Cardiac muscle cell (in vitro differentiated cells and primary cell): ENCODE data around the gene AMMECR1L. TPM values are rescaled to one million over a fixed set of nuclear protein-coding genes. Genes with fewer than 3 reads are reported as not detected.
"Not testable (repeated sequence)": the region's sequence is repeated elsewhere in the genome, so short reads cannot be mapped to it uniquely, and the experiment has no call there.

Experiments
- DNase-seq, 2 donors: peaks; one replicate each; pipeline versions ENCODE4 v3.0.0 to v3.0.0-alpha.2; 2010 to 2017; ENCODE audit warnings: low read depth in 1 of 2, low spot score in 1 of 2
- H3K27ac ChIP-seq: fragments of 200-600 bp; sonication (generic); 2 replicates; pipeline ENCODE4 v1.5.1; 2016
- H3K27me3 ChIP-seq: fragments of 200-600 bp; sonication (generic); 2 replicates; pipeline ENCODE4 v1.6.0; 2016; ENCODE audit warnings: control low read depth
- H3K36me3 ChIP-seq: fragments of 200-600 bp; sonication (generic); 2 replicates; pipeline ENCODE4 v1.5.1; 2016; ENCODE audit warnings: control low read depth
- H3K4me1 ChIP-seq: fragments of 200-600 bp; sonication (generic); 2 replicates; pipeline ENCODE4 v1.8.1; 2017; ENCODE audit warnings: low read depth, mild to moderate bottlenecking, mixed run types
- H3K4me3 ChIP-seq: fragments of 200-600 bp; sonication (generic); 2 replicates; pipeline ENCODE4 v1.5.1; 2016; ENCODE audit warnings: mild to moderate bottlenecking
- H3K9me3 ChIP-seq: fragments of 200-600 bp; sonication (generic); 2 replicates; pipeline ENCODE4 v1.5.1; 2017; ENCODE audit warnings: low read depth, mild to moderate bottlenecking, control low read depth
- polyA plus RNA-seq: library from polyadenylated mRNA; unstranded; fragments of >200 nt; fragmentation: Nextera tagmentation; extraction: Ambion mirVana; gene quantifications from 2 replicates; pipeline ENCODE4 v1.2.1, GENCODE V29; 2016
- total RNA-seq: library from RNA; depleted of rRNA; stranded (reverse); fragments of >200 nt; gene quantifications from 2 replicates; pipeline ENCODE4 v1.2.3, GENCODE V29; 2016
- TF ChIP-seq, protein P1 (sequence below): IDR thresholded peaks from 2 replicates; pipeline ENCODE4 v1.5.1; 2012; ENCODE audit warnings: low read depth, mild to moderate bottlenecking, low read length

The AMMECR1L gene
- total and polyA plus RNA-seq, 2 experiments from 2014 or later, result 6.6 to 10.3 TPM

DNA sequence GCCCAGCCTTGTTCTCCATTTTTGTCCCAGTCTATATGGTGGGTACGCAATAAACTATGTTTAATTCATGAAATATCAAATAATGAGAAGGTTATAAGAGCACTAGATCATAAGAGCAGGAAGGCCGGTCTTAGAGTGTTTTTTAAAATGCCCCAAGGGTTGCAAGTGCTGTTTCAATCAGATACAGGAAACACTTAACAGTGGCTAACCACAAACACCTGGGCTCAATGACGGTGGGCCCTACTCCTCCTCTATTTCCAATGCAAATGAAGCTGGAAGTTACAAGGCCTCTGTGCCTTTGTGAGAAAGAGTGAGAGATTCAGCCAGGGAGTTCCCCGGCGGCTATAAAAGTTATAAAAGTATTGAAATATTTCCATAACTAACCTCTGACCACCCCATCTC lies 55.9 kb downstream of the AMMECR1L start:
- no peaks in the 10 kb centered on the region for H3K36me3 ChIP-seq
- no peak overlapping the region for H3K27ac ChIP-seq
- TF ChIP-seq, protein P1, sequence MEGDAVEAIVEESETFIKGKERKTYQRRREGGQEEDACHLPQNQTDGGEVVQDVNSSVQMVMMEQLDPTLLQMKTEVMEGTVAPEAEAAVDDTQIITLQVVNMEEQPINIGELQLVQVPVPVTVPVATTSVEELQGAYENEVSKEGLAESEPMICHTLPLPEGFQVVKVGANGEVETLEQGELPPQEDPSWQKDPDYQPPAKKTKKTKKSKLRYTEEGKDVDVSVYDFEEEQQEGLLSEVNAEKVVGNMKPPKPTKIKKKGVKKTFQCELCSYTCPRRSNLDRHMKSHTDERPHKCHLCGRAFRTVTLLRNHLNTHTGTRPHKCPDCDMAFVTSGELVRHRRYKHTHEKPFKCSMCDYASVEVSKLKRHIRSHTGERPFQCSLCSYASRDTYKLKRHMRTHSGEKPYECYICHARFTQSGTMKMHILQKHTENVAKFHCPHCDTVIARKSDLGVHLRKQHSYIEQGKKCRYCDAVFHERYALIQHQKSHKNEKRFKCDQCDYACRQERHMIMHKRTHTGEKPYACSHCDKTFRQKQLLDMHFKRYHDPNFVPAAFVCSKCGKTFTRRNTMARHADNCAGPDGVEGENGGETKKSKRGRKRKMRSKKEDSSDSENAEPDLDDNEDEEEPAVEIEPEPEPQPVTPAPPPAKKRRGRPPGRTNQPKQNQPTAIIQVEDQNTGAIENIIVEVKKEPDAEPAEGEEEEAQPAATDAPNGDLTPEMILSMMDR, result no peak
- no peak for DNase-seq
- H3K4me3 ChIP-seq, result no peak overlapping the region
- no peaks in the 10 kb centered on the region for H3K27me3 ChIP-seq
- H3K4me1 ChIP-seq, result no peaks in the 10 kb centered on the region
- H3K9me3 ChIP-seq, result no peaks in the 10 kb centered on the region

DNA sequence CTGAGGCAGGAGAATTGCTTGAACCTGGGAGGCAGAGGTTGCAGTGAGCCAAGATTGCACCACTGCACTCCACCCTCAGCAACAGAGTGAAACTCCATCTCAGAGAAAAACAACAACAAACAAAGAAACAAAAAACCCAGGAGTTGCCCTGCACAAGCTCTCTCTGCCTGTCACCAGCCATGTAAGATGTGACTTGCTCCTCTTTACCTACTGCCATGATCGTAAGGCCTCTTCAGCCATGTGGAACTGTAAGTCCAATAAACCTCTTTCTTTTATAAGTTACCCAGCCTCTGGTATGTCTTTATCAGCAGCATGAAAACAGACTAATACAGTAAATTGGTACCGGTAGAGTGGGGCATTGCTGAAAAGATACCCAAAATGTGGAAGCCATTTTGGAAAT lies 59.0 kb downstream of the AMMECR1L start:
- not testable (repeated sequence) for H3K4me1 ChIP-seq, H3K4me3 ChIP-seq, DNase-seq, H3K27me3 ChIP-seq, H3K36me3 ChIP-seq, H3K9me3 ChIP-seq, H3K27ac ChIP-seq

DNA sequence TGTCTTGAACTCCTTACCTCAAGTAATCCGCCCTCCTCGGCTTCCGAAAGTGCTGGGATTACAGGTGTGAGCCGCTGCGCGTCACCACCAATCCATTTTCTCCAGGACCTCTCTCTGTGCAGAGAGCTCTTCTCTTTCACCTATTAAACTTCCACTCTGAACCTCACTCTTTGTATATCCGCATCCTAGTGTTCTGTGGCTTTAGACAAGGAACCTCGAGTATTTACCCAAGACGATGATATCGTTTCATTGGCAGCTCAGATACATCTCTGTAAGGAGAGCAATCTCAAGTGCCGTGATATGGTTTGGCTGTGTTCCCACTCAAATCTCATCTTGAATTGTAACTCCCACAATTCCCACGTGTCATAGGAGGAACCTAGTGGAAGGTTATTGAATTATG lies 59.7 kb downstream of the AMMECR1L start:
- Histone ChIP-seq H3K36me3 (no peaks in the 10 kb centered on the region), H3K9me3 (no peaks in the 10 kb centered on the region), H3K4me1 (no peaks in the 10 kb centered on the region), H3K27me3 (no peaks in the 10 kb centered on the region), H3K27ac (no peak overlapping the region), H3K4me3 (no peak overlapping the region)
- DNase-seq, result no peak
- TF ChIP-seq, protein P1, result no peak

DNA sequence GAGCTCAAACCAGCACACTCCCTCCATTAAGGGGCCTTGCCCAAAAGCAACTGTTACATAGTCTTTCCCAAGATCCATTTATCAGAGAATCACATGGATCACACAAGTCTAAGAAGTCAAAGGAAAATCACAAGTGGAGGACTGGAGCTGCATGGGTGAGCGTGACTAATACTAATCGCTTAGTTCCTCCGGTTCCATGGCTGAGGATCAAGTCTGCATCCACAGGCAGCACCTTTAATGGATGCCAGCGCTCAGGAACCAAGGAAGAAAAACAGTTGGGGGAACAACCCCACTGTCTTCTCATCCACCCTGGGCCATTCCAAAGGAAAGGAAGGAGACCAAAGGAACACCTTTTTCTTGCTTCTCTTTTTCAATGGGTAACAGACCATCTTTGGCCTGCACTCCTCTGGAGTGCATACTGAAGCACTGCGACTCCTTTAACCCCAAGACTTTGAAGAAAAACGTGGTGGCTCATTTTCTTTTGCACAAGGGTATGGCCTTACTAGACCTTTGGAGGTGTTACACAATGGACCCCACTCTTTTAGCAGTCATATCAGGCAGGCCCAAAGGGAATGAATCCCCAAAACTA lies 65.6 kb downstream of the AMMECR1L start:
- Histone ChIP-seq H3K36me3 (no peaks in the 10 kb centered on the region), H3K27me3 (no peaks in the 10 kb centered on the region), H3K27ac (no peak overlapping the region), H3K4me3 (no peak overlapping the region), H3K4me1 (no peaks in the 10 kb centered on the region), H3K9me3 (no peaks in the 10 kb centered on the region)
- peak in 1 of 2 donors; percentile 15 for DNase-seq
- TF ChIP-seq, protein P1, result no peak

DNA sequence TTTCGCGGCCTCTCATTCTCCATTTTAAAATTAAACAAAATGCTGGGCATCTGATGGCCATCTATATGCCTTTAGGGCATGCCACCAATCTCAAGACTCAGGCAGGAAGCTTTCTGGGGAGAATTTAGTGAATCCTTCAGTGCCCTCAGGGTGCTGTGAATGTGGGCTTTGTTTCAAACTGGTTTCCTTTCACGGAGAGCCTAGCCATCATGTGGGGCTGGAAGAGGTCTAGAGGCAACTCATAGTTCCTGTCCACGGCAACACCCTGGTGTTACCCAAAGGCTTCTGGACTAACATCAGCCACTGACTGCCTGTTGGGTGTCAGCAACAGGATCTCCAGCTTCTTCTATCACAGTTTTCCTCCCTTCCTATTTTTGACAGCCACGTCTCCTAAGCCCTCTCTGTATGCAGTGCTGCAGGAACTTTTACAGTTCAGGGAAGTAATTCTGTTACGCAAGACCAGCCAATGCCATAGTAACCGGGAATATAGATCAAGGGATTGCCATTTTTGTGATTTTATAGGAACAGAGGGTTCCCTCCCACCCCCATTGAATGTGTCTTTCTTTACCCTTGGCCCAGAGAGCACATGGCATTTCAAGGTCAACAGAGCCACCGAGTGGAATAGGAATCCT lies 66.8 kb downstream of the AMMECR1L start:
- DNase-seq, result no peak
- Histone ChIP-seq H3K27ac (no peak overlapping the region), H3K4me1 (no peaks in the 10 kb centered on the region), H3K4me3 (no peak overlapping the region), H3K9me3 (no peaks in the 10 kb centered on the region), H3K27me3 (no peaks in the 10 kb centered on the region), H3K36me3 (no peaks in the 10 kb centered on the region)
- TF ChIP-seq, protein P1, result no peak

DNA sequence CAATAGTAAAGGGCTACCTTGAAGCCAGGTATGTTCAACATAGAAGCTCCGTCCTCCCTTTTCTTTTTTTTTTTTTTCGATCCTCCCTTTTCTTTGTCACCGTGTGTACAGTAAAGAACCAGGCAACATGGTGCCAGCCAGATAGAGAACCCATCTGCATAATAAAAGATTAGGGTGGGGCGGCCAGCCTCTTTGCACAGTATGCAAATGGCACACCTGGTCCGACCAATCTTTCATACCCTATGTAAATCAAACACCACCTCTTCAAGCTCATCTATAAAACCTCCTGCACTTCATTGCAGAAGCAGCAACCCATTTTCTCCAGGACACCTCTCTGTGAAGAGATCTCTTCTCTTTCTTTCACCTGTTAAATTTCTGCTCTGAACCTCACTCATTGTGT lies 67.5 kb downstream of the AMMECR1L start:
- no peaks in the 10 kb centered on the region for H3K36me3 ChIP-seq
- no peaks in the 10 kb centered on the region for H3K27me3 ChIP-seq
- DNase-seq, result no peak
- TF ChIP-seq, protein P1, result no peak
- no peaks in the 10 kb centered on the region for H3K4me1 ChIP-seq
- H3K9me3 ChIP-seq, result no peaks in the 10 kb centered on the region
- no peak overlapping the region for H3K4me3 ChIP-seq
- H3K27ac ChIP-seq, result no peak overlapping the region
